Hepatocyte (in vitro differentiated cells): Measurements from ENCODE around the gene SLCO3A1.

Experiments used
- EZH2 ChIP-seq: fragments of 200-600 bp; sonication (generic); IDR thresholded peaks from 2 replicates; pipeline ENCODE4 v1.6.1; 2016; ENCODE audit warnings: antibody characterized with exemption, mild to moderate bottlenecking, borderline replicate concordance
- TF ChIP-seq, protein P1 (sequence below): fragments of 200-600 bp; sonication (generic); IDR thresholded peaks from 2 replicates; pipeline ENCODE4 v1.5.1; 2016; ENCODE audit warnings: antibody characterized with exemption, mild to moderate bottlenecking; ENCODE audit not compliant: poor library complexity

GRCh38 chr15:91942720-91943394 is 89.3 kb downstream of the SLCO3A1 start:
- TF ChIP-seq, protein P1, sequence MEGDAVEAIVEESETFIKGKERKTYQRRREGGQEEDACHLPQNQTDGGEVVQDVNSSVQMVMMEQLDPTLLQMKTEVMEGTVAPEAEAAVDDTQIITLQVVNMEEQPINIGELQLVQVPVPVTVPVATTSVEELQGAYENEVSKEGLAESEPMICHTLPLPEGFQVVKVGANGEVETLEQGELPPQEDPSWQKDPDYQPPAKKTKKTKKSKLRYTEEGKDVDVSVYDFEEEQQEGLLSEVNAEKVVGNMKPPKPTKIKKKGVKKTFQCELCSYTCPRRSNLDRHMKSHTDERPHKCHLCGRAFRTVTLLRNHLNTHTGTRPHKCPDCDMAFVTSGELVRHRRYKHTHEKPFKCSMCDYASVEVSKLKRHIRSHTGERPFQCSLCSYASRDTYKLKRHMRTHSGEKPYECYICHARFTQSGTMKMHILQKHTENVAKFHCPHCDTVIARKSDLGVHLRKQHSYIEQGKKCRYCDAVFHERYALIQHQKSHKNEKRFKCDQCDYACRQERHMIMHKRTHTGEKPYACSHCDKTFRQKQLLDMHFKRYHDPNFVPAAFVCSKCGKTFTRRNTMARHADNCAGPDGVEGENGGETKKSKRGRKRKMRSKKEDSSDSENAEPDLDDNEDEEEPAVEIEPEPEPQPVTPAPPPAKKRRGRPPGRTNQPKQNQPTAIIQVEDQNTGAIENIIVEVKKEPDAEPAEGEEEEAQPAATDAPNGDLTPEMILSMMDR, result no peak
- no peak for TF ChIP-seq EZH2
